Activated naive CD4-positive, alpha-beta T cell treated with anti-CD3 and anti-CD28 coated beads, Interleukin-2, amount 10 ng/mL, durations not matched to agents 7 days and 5 days (primary cell): ENCODE data around the gene PTBP1.

Experiments used
- CTCF ChIA-PET: fragments of 350-600 bp; sonication (Branson Sonifier 250); formaldehyde crosslinking; loops from one replicate; lab custom pipeline; 2021; ENCODE audit warnings: antibody characterized with exemption; lab: Charles Lee
- DNase-seq: peaks from one replicate; pipeline ENCODE4 v3.0.0-alpha.2; 2020
- H3K27ac Mint-ChIP-seq: one replicate; pipeline ENCODE4 v1.8.0; 2021; ENCODE audit warnings: mild to moderate bottlenecking, moderate library complexity, mixed read lengths
- H3K27me3 Mint-ChIP-seq: one replicate; pipeline ENCODE4 v1.8.0; 2021; ENCODE audit warnings: mild to moderate bottlenecking, mixed read lengths
- H3K36me3 Mint-ChIP-seq: one replicate; pipeline ENCODE4 v1.8.0; 2021; ENCODE audit warnings: mixed read lengths
- H3K4me1 Mint-ChIP-seq: one replicate; pipeline ENCODE4 v1.8.0; 2021; ENCODE audit warnings: mixed read lengths
- H3K4me3 Mint-ChIP-seq: one replicate; pipeline ENCODE4 v1.8.0; 2021; ENCODE audit warnings: mild to moderate bottlenecking, moderate library complexity, mixed read lengths
- H3K9me3 Mint-ChIP-seq: one replicate; pipeline ENCODE4 v1.8.0; 2021; ENCODE audit warnings: mixed read lengths

The PTBP1 gene

GRCh38 chr19:805600-806550 is 8.6 kb downstream of the PTBP1 start:
- Mint-ChIP-seq H3K4me3 (no peak overlapping the region), H3K27ac (no peak overlapping the region), H3K36me3 (peaks cover 49% of the 10 kb centered on the region), H3K27me3 (no peaks in the 10 kb centered on the region), H3K4me1 (peaks cover 32% of the 10 kb centered on the region), H3K9me3 (no peaks in the 10 kb centered on the region)
- no peak for DNase-seq
- CTCF ChIA-PET, result no interaction called here

GRCh38 chr19:806815-807421 is 9.7 kb downstream of the PTBP1 start:
- Mint-ChIP-seq H3K9me3 (no peaks in the 10 kb centered on the region), H3K4me1 (peaks cover 22% of the 10 kb centered on the region), H3K27ac (no peak overlapping the region), H3K4me3 (no peak overlapping the region), H3K27me3 (no peaks in the 10 kb centered on the region), H3K36me3 (peaks cover 52% of the 10 kb centered on the region)
- CTCF ChIA-PET, result no interaction called here
- no peak for DNase-seq

- CTCF ChIA-PET, result no interaction called here
- Mint-ChIP-seq H3K27ac (peak overlapping the region; percentile 64), H3K4me3 (no peak overlapping the region), H3K9me3 (no peaks in the 10 kb centered on the region), H3K4me1 (peaks cover 12% of the 10 kb centered on the region), H3K36me3 (peaks cover 49% of the 10 kb centered on the region), H3K27me3 (no peaks in the 10 kb centered on the region)
- no peak for DNase-seq
Observed at GRCh38 chr19:807627-808422, 10.6 kb downstream of the PTBP1 start.

GRCh38 chr19:808423-808775 is 11.1 kb downstream of the PTBP1 start:
- peaks cover 9% of the 10 kb centered on the region for H3K4me1 Mint-ChIP-seq
- no peaks in the 10 kb centered on the region for H3K27me3 Mint-ChIP-seq
- H3K4me3 Mint-ChIP-seq, result no peak overlapping the region
- H3K27ac Mint-ChIP-seq, result no peak overlapping the region
- H3K9me3 Mint-ChIP-seq, result no peaks in the 10 kb centered on the region
- CTCF ChIA-PET, result no interaction called here
- H3K36me3 Mint-ChIP-seq, result peaks cover 46% of the 10 kb centered on the region
- no peak for DNase-seq

- Mint-ChIP-seq H3K4me3 (no peak overlapping the region), H3K4me1 (peaks cover 7% of the 10 kb centered on the region), H3K36me3 (peaks cover 48% of the 10 kb centered on the region), H3K27me3 (no peaks in the 10 kb centered on the region), H3K27ac (no peak overlapping the region), H3K9me3 (no peaks in the 10 kb centered on the region)
- DNase-seq, result no peak
- CTCF ChIA-PET, result no interaction called here
Observed at GRCh38 chr19:810077-810855, 13.0 kb downstream of the PTBP1 start.

- H3K9me3 Mint-ChIP-seq, result no peaks in the 10 kb centered on the region
- H3K36me3 Mint-ChIP-seq, result peaks cover 48% of the 10 kb centered on the region
- H3K27ac Mint-ChIP-seq, result no peak overlapping the region
- CTCF ChIA-PET, result no interaction called here
- H3K4me1 Mint-ChIP-seq, result peaks cover 7% of the 10 kb centered on the region
- DNase-seq, result no peak
- no peak overlapping the region for H3K4me3 Mint-ChIP-seq
- H3K27me3 Mint-ChIP-seq, result no peaks in the 10 kb centered on the region
Observed at GRCh38 chr19:810883-811489, 13.7 kb downstream of the PTBP1 start.

- Mint-ChIP-seq H3K27ac (no peak overlapping the region), H3K27me3 (no peaks in the 10 kb centered on the region), H3K4me1 (peaks cover 7% of the 10 kb centered on the region), H3K36me3 (peaks cover 51% of the 10 kb centered on the region), H3K9me3 (no peaks in the 10 kb centered on the region), H3K4me3 (no peak overlapping the region)
- no peak for DNase-seq
- CTCF ChIA-PET, result no interaction called here
Observed at GRCh38 chr19:811506-812048, 14.3 kb downstream of the PTBP1 start.

- Mint-ChIP-seq H3K4me3 (no peak overlapping the region), H3K4me1 (peaks cover 5% of the 10 kb centered on the region), H3K27me3 (no peaks in the 10 kb centered on the region), H3K27ac (no peak overlapping the region), H3K36me3 (peaks cover 48% of the 10 kb centered on the region), H3K9me3 (no peaks in the 10 kb centered on the region)
- no peak for DNase-seq
- CTCF ChIA-PET, result no interaction called here
Observed at GRCh38 chr19:812049-812746, 14.9 kb downstream of the PTBP1 start.

- CTCF ChIA-PET, result no interaction called here
- no peak for DNase-seq
- no peak overlapping the region for H3K27ac Mint-ChIP-seq
- H3K4me1 Mint-ChIP-seq, result no peaks in the 10 kb centered on the region
- peaks cover 42% of the 10 kb centered on the region for H3K36me3 Mint-ChIP-seq
- no peak overlapping the region for H3K4me3 Mint-ChIP-seq
- H3K9me3 Mint-ChIP-seq, result no peaks in the 10 kb centered on the region
- H3K27me3 Mint-ChIP-seq, result no peaks in the 10 kb centered on the region
Observed at GRCh38 chr19:812747-813218, 15.5 kb downstream of the PTBP1 start.

GRCh38 chr19:813219-814151 is 16.2 kb downstream of the PTBP1 start:
- Mint-ChIP-seq H3K9me3 (no peaks in the 10 kb centered on the region), H3K27ac (no peak overlapping the region), H3K36me3 (peaks cover 38% of the 10 kb centered on the region), H3K4me1 (no peaks in the 10 kb centered on the region), H3K4me3 (no peak overlapping the region), H3K27me3 (no peaks in the 10 kb centered on the region)
- CTCF ChIA-PET, result no interaction called here
- no peak for DNase-seq

- peaks cover 36% of the 10 kb centered on the region for H3K36me3 Mint-ChIP-seq
- no peaks in the 10 kb centered on the region for H3K4me1 Mint-ChIP-seq
- CTCF ChIA-PET, result no interaction called here
- H3K27me3 Mint-ChIP-seq, result peaks cover under 1% of the 10 kb centered on the region
- no peaks in the 10 kb centered on the region for H3K9me3 Mint-ChIP-seq
- H3K27ac Mint-ChIP-seq, result peak overlapping the region; percentile 45
- DNase-seq, result no peak
- H3K4me3 Mint-ChIP-seq, result no peak overlapping the region
Observed at GRCh38 chr19:814152-815078, 17.2 kb downstream of the PTBP1 start.
